Activated B cell treated with CpG ODN at 0.5 μM for 24 hours (primary cell): ENCODE measurements around the gene YBX3. TPM values are rescaled to one million over a fixed set of nuclear protein-coding genes. Genes with fewer than 3 reads are reported as not detected.

Experiments
- ATAC-seq: fragments of 200-7000 bp; cut with Tn5 transposase; one replicate; pipeline ENCODE4 v1.10.0; 2021; ENCODE audit warnings: low read depth, mild to moderate bottlenecking, moderate library complexity
- CTCF ChIA-PET: fragments of 350-600 bp; sonication (Branson Sonifier 250); formaldehyde crosslinking; loops from one replicate; lab custom pipeline; 2021; ENCODE audit warnings: antibody characterized with exemption; lab: Charles Lee
- POLR2A ChIA-PET: fragments of 350-600 bp; sonication (Branson Sonifier 250); formaldehyde crosslinking; loops from one replicate; lab custom pipeline; 2021; ENCODE audit warnings: antibody characterized with exemption; lab: Charles Lee
- DNase-seq: peaks from one replicate; pipeline ENCODE4 v3.0.0; 2022
- H3K27ac Mint-ChIP-seq: one replicate; pipeline ENCODE4 v1.8.0; 2020; ENCODE audit warnings: mixed read lengths
- H3K27me3 Mint-ChIP-seq: one replicate; pipeline ENCODE4 v1.8.0; 2021; ENCODE audit warnings: mixed read lengths
- H3K36me3 Mint-ChIP-seq: one replicate; pipeline ENCODE4 v1.8.0; 2021; ENCODE audit warnings: low read depth, mixed read lengths
- H3K4me1 Mint-ChIP-seq: one replicate; pipeline ENCODE4 v1.8.0; 2021; ENCODE audit warnings: mixed read lengths
- H3K4me3 Mint-ChIP-seq: one replicate; pipeline ENCODE4 v1.8.0; 2020; ENCODE audit warnings: mild to moderate bottlenecking, mixed read lengths
- H3K9me3 Mint-ChIP-seq: one replicate; pipeline ENCODE4 v1.8.0; 2020; ENCODE audit warnings: mixed read lengths
- CTCF ChIP-seq: fragments of 200-600 bp; IDR thresholded peaks from one replicate; pipeline ENCODE4 v1.8.0; 2022; ENCODE audit warnings: antibody characterized with exemption, mild to moderate bottlenecking
- intact Hi-C: fragments of 100-400 bp; cut with micrococcal nuclease; formaldehyde crosslinking; loops from one replicate; pipeline ENCODE4 v1.15.1; 2024
- total RNA-seq: library from RNA; stranded (reverse); gene quantifications from 2 replicates; pipeline ENCODE4 v1.2.3, GENCODE V29; 2022

The YBX3 gene
- total RNA-seq, 1 donor from 2014 or later, result 50.3 TPM

- POLR2A ChIA-PET, result no interaction called here
- no peak for DNase-seq
- Mint-ChIP-seq H3K9me3 (peaks cover 8% of the 10 kb centered on the region), H3K36me3 (no peaks in the 10 kb centered on the region), H3K4me1 (no peaks in the 10 kb centered on the region), H3K27ac (no peak overlapping the region), H3K27me3 (peaks cover 5% of the 10 kb centered on the region), H3K4me3 (no peak overlapping the region)
- no peak for TF ChIP-seq CTCF
- intact Hi-C loops, result no loop called here
- CTCF ChIA-PET, result no interaction called here
- ATAC-seq, result no peak
Measured at GRCh38 chr12:10688042-10688441, 35.1 kb downstream of the YBX3 start.

- ATAC-seq (peak; percentile 37), DNase-seq (peak; percentile 22)
- ChIA-PET CTCF (no interaction called here), POLR2A (no interaction called here)
- Mint-ChIP-seq H3K36me3 (no peaks in the 10 kb centered on the region), H3K27ac (no peak within 1 kb of the TSS), H3K4me3 (peak within 1 kb of the TSS; percentile 75), H3K27me3 (peaks cover 32% of the 10 kb centered on the region), H3K9me3 (no peaks in the 10 kb centered on the region), H3K4me1 (peaks cover 27% of the 10 kb centered on the region)
- no peak for TF ChIP-seq CTCF
- intact Hi-C loops, result loop anchor here (2.0 kb wide), 1 partner anchor 439 kb away; no protein-coding TSS in a partner anchor
Measured at GRCh38 chr12:10673659-10674384, 49.3 kb downstream of the YBX3 start, which contains the start of gene STYK1. TSS of gene STYK1 (minus strand) at chr12:10674052. CDS start at chr12:10634618, 39,434 bp downstream.

- ChIA-PET POLR2A (no interaction called here), CTCF (no interaction called here)
- intact Hi-C loops, result no loop called here
- Mint-ChIP-seq H3K4me1 (peaks cover 32% of the 10 kb centered on the region), H3K36me3 (no peaks in the 10 kb centered on the region), H3K9me3 (no peaks in the 10 kb centered on the region), H3K27ac (no peak overlapping the region), H3K4me3 (no peak overlapping the region), H3K27me3 (peaks cover 28% of the 10 kb centered on the region)
- DNase-seq (no peak), ATAC-seq (no peak)
- no peak for TF ChIP-seq CTCF
Measured at GRCh38 chr12:10672231-10672868, 50.8 kb downstream of the YBX3 start.

- Mint-ChIP-seq H3K4me1 (peaks cover 23% of the 10 kb centered on the region), H3K27ac (no peak overlapping the region), H3K9me3 (no peaks in the 10 kb centered on the region), H3K36me3 (no peaks in the 10 kb centered on the region), H3K27me3 (peaks cover 10% of the 10 kb centered on the region), H3K4me3 (no peak overlapping the region)
- CTCF ChIA-PET, result no interaction called here
- intact Hi-C loops, result no loop called here
- DNase-seq, result no peak
- no peak for ATAC-seq
- no peak for TF ChIP-seq CTCF
- POLR2A ChIA-PET, result no interaction called here
Measured at GRCh38 chr12:10669533-10669932, 53.6 kb downstream of the YBX3 start.

GRCh38 chr12:10668526-10668925, 54.6 kb downstream of the YBX3 start:
- ATAC-seq (no peak), DNase-seq (no peak)
- Mint-ChIP-seq H3K4me1 (peaks cover 14% of the 10 kb centered on the region), H3K4me3 (peak overlapping the region; percentile 33), H3K9me3 (no peaks in the 10 kb centered on the region), H3K27me3 (peaks cover 9% of the 10 kb centered on the region), H3K27ac (no peak overlapping the region), H3K36me3 (no peaks in the 10 kb centered on the region)
- ChIA-PET CTCF (no interaction called here), POLR2A (no interaction called here)
- intact Hi-C loops, result no loop called here
- TF ChIP-seq CTCF, result no peak
